Cardiac fibroblast (primary cell): ENCODE data around the gene HES5.

ENCODE experiments used
- DNase-seq, 2 donors: peaks; one replicate each; pipeline versions ENCODE4 v3.0.0 to v3.0.0-alpha.2; 2010; ENCODE audit warnings: low read depth in 2 of 2
- H3K4me3 ChIP-seq, 2 donors: replicated peaks in 1 of 2; 1 replicate in 1 of 2; 2 replicates in 1 of 2; pipeline ENCODE4 v1.5.1; 2011; ENCODE audit warnings: low read depth in 2 of 2, low read length in 2 of 2, mild to moderate bottlenecking in 2 of 2, moderate library complexity in 1 of 2
- TF ChIP-seq, protein P1 (sequence below): IDR thresholded peaks from one replicate; pipeline ENCODE4 v1.5.1; 2011; ENCODE audit warnings: low read depth, mild to moderate bottlenecking, low read length, inconsistent platforms

Gene HES5

DNA sequence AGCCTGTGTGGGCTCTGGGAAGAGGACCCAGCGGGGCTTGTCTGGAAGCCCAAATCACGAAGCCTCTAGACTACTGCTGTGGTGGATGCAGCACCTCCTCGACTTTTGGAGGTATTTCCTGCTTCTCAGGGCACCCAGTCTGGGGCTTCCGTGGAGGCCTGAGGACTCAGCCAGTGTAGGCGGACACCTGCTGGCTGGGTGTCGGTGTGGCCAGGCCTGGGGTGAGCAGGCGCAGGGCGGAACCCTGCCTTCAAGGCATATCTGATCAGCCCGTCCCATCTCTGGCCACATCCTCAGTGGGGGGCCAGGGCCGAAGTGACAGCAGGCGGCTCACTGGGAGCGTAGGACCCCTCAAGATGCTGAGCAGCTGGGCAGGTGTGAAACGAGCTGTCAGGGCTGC is 47.0 kb downstream of the HES5 start:
- H3K4me3 ChIP-seq: no peak overlapping the region
- TF ChIP-seq, protein P1, sequence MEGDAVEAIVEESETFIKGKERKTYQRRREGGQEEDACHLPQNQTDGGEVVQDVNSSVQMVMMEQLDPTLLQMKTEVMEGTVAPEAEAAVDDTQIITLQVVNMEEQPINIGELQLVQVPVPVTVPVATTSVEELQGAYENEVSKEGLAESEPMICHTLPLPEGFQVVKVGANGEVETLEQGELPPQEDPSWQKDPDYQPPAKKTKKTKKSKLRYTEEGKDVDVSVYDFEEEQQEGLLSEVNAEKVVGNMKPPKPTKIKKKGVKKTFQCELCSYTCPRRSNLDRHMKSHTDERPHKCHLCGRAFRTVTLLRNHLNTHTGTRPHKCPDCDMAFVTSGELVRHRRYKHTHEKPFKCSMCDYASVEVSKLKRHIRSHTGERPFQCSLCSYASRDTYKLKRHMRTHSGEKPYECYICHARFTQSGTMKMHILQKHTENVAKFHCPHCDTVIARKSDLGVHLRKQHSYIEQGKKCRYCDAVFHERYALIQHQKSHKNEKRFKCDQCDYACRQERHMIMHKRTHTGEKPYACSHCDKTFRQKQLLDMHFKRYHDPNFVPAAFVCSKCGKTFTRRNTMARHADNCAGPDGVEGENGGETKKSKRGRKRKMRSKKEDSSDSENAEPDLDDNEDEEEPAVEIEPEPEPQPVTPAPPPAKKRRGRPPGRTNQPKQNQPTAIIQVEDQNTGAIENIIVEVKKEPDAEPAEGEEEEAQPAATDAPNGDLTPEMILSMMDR: no peak
- DNase-seq: no peak

DNA sequence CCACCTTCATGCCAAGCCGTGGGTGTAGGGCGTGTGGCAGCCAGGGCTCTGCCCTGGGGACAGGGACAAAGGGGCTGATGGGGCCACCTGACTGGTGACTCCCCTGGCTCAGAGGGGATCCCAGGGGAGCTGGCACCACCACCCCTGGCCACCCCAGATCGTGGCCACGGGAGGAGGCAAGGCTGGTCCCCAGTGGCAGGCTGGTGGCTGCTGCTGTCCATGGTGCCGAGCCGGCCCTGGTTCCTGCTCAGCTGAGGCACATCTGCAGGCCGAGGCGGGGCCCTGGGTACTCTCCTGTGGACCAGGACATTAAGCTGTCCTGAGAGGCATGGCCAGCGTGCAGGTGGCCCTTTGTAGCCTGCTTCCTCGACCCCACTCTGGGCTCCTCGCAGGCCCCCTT is 47.5 kb downstream of the HES5 start:
- no peak overlapping the region for H3K4me3 ChIP-seq
- TF ChIP-seq, protein P1: no peak
- no peak for DNase-seq

DNA sequence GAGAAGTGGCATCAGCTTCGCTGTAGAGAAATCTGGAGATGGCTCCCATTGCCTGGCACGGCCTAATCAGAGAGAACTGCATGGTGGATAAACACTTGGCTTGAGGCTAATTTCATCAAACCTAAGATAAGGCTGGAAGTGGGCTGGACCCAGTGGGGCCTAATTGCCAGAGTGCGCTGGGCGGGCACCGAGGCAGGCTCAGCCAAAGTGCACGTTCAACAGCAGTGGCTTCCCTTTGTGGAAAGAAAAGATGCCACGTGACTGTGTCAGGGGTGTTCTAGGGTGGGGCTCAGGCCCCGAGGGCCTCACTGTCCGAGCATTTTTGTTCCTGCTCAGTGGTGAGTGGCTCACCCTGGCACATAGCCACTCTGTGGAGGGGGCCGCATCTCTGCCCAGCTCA is 48.2 kb downstream of the HES5 start:
- no peak for DNase-seq
- TF ChIP-seq, protein P1: no peak

DNA sequence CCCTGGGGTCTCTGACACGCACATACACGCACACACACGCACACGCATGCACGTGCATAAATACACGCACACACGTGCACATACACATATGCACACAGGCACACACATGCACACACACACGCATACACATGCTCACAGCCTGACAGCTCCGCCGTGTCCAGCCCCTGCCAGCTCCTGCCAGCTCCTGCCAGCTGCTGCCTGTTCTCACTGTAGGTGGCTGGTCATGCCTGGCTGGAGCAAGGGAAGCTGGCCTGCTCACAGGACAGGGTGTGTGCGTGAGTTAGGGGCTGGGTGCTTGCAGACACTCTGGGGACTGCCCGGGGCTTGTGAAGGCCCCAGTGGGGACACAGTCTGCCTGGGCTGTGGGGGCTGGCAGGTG is 49.1 kb downstream of the HES5 start:
- no peak overlapping the region for H3K4me3 ChIP-seq
- TF ChIP-seq, protein P1: no peak
- no peak for DNase-seq

More for the DNA sequence above, 48.2 kb downstream of the HES5 start:
- no peak overlapping the region for H3K4me3 ChIP-seq

DNA sequence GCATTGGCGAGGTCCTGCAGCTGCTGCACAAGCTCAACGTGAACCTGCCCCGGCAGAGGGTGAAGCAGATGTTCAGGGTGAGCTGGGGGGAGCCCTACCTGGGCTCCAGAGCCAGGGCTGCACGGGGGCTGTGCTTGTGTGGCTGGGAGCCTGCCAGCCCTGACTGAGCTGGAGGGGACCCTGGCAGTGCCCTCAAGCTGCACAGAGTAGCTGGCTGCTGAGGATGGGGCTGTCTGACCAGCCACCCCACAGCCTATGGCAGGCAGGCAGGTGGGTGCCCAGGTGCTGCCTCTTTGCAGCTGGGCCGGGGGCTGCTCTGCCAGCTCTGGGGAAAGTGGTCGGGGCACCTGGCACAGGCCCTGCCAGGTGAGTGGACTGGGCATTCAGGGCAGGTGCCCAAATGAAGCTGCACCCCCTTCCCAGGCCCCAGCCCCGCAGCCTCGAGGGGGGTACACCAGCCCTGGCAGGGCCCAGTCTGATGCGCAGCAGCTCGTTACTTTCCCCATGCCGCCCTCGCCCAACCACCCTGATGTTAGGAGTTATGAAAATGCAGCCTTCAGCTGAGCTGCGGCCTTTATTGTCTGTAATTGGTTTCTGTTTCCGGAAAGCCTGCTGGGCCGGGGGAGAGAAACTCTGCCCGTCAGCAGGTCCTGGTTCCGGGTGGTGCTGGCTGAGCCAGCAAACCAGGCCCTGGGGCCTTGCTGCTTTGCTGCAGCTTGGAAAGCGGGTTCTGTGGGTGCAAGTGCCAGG is 49.7 kb downstream of the HES5 start:
- TF ChIP-seq, protein P1: no peak
- H3K4me3 ChIP-seq: no peak overlapping the region
- no peak for DNase-seq

DNA sequence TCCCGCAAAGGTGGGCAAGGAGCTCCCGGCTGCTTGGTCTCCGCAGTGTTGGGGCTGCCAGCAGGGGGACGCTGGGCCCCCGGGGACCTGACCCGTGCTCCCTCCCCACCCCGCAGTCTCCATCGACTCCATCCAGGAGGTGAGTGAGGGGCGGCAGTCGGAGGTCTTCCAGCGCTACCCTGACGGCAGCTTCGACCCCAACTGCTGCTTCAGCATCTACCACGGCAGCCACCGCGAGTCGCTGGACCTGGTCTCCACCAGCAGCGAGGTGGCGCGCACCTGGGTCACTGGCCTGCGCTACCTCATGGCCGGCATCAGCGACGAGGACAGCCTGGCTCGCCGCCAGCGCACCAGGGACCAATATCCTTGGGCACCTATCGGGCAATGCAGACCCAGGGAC is 50.4 kb downstream of the HES5 start:
- H3K4me3 ChIP-seq: no peak overlapping the region
- no peak for DNase-seq
- TF ChIP-seq, protein P1: no peak

DNA sequence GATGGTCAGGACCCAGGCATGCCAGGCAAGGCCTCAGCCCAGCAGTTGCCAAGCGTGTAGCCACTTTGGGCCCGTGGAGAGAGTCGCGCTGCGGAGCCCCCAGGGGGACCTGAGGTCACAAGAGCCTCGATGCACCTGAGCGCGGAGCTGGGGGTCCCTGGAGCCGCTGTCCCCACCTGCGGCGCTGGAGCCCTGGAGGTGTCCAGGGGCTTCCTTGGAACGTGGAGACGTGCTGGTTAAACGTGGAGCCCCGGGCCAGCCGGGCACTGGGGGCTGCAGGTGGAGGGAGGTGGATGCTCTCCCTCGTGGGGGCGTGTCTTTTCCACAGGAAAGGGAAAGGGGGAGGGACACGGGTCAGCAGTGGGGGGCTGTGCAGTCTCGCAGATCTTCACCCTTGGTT is 50.9 kb downstream of the HES5 start:
- no peak overlapping the region for H3K4me3 ChIP-seq
- no peak for DNase-seq
- TF ChIP-seq, protein P1: no peak
